ENCODE measurements around the gene MTSS2. TPM values are rescaled to one million over a fixed set of nuclear protein-coding genes. Genes with fewer than 3 reads are reported as not detected.

MTSS2 gene
- total RNA-seq, 1 experiment from 2014 or later, result 27.1 TPM

DNA sequence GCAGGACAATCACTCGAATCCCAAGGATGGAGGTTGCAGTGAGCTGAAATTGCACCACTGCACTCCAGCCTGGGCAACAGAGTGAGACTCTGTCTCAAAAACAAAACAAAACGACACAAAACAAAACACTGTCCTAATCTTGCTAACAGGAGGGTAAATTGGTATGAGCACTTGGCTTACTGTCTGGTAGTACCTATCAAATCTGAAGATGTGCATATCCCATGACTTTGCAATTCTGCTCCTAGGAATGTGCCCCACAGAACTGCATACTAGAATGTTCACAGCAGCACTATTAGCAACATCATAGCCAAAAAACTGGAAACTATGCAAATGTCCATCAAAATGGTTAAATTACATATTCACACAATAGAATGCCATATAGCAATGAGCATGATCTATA is 15.7 kb downstream of the MTSS2 start:
- H3K27ac Mint-ChIP-seq (ENCODE audit: unreplicated experiment), result no peak overlapping the region
- no TSS peak for BruUV-seq (replicated peaks)
- peaks cover 3% of the 10 kb centered on the region for H3K9me3 Mint-ChIP-seq (ENCODE audit: low read depth, unreplicated experiment)
- H3K36me3 Mint-ChIP-seq (ENCODE audit: insufficient read depth, unreplicated experiment), result peaks cover 27% of the 10 kb centered on the region
- CTCF ChIA-PET, result interaction anchor here (0.9 kb wide), 1 partner anchor 101 kb away, joined by 9 read pairs; no protein-coding TSS in a partner anchor
- no peak overlapping the region for H3K4me3 Mint-ChIP-seq (ENCODE audit: low read depth, unreplicated experiment)
- H3K27me3 Mint-ChIP-seq (ENCODE audit: unreplicated experiment), result no peaks in the 10 kb centered on the region
- no peak for DNase-seq
- intact Hi-C loops (cut with micrococcal nuclease; ENCODE audit: unreplicated experiment), result no loop called here
- TF ChIP-seq, protein P1, sequence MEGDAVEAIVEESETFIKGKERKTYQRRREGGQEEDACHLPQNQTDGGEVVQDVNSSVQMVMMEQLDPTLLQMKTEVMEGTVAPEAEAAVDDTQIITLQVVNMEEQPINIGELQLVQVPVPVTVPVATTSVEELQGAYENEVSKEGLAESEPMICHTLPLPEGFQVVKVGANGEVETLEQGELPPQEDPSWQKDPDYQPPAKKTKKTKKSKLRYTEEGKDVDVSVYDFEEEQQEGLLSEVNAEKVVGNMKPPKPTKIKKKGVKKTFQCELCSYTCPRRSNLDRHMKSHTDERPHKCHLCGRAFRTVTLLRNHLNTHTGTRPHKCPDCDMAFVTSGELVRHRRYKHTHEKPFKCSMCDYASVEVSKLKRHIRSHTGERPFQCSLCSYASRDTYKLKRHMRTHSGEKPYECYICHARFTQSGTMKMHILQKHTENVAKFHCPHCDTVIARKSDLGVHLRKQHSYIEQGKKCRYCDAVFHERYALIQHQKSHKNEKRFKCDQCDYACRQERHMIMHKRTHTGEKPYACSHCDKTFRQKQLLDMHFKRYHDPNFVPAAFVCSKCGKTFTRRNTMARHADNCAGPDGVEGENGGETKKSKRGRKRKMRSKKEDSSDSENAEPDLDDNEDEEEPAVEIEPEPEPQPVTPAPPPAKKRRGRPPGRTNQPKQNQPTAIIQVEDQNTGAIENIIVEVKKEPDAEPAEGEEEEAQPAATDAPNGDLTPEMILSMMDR (IDR thresholded peaks at IDR 0.05; ENCODE audit: unreplicated experiment), result no peak
- no peaks in the 10 kb centered on the region for H3K4me1 Mint-ChIP-seq (ENCODE audit: low read depth, unreplicated experiment)

DNA sequence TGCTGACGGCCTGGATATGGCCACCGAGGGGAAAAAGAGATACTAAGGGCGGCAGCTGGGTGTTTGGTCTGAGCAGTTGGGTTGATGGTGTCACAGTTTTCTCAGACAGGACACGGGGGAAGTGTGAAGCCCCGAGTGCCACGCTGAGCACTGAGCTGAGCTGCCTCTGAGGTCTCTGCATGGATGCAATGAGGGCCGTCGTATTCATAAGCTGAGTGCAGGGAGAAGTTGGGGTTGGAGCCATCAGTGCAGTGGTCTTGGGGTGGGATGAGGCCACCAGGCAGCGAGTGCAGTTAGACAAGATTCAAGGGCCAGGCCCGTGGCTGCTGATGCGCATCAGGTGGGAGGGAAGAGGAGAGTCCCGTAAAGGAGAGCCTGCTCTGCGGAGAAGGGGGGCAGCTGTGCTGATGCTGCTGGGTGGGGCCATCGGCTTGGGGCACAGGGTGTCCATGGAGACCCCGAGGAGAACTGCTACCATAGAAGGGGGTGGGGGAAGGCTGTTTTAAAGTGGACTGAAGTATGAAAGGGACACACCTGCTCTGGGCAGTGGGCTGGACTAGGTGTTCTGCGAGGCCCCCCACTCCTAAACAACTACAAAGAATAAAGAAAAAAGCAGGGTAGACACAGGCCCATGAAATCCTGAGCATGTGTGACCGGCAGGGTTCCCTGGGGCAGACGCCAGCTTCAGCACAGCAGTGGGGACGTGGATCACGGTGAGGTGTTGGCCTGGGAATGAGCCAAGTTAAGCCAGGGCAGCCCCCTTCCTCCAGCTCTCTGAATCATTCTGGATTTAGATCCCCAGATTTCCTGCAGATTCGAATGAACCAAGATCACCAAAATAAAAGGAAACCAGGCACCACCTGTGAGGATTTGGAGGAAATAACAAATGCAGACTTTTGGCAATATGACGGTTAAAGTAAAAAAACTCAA is 19.8 kb downstream of the MTSS2 start:
- DNase-seq, result no peak
- H3K4me1 Mint-ChIP-seq (ENCODE audit: low read depth, unreplicated experiment), result no peaks in the 10 kb centered on the region
- TF ChIP-seq, protein P1 (IDR thresholded peaks at IDR 0.05; ENCODE audit: unreplicated experiment), result no peak
- intact Hi-C loops (cut with micrococcal nuclease; ENCODE audit: unreplicated experiment), result no loop called here
- no peaks in the 10 kb centered on the region for H3K27me3 Mint-ChIP-seq (ENCODE audit: unreplicated experiment)
- peaks cover 23% of the 10 kb centered on the region for H3K36me3 Mint-ChIP-seq (ENCODE audit: insufficient read depth, unreplicated experiment)
- H3K4me3 Mint-ChIP-seq (ENCODE audit: low read depth, unreplicated experiment), result no peak overlapping the region
- no peak overlapping the region for H3K27ac Mint-ChIP-seq (ENCODE audit: unreplicated experiment)
- CTCF ChIA-PET, result interaction anchor here (1.0 kb wide), 1 partner anchor 105 kb away, joined by 3 read pairs; no protein-coding TSS in a partner anchor
- no TSS peak for BruUV-seq (replicated peaks)
- peaks cover 3% of the 10 kb centered on the region for H3K9me3 Mint-ChIP-seq (ENCODE audit: low read depth, unreplicated experiment)

- H3K9me3 Mint-ChIP-seq (ENCODE audit: low read depth, unreplicated experiment), result peaks cover 3% of the 10 kb centered on the region
- TF ChIP-seq, protein P1 (IDR thresholded peaks at IDR 0.05; ENCODE audit: unreplicated experiment), result no peak
- no peak overlapping the region for H3K4me3 Mint-ChIP-seq (ENCODE audit: low read depth, unreplicated experiment)
- H3K36me3 Mint-ChIP-seq (ENCODE audit: insufficient read depth, unreplicated experiment), result peaks cover 23% of the 10 kb centered on the region
- no peak overlapping the region for H3K27ac Mint-ChIP-seq (ENCODE audit: unreplicated experiment)
- no peaks in the 10 kb centered on the region for H3K27me3 Mint-ChIP-seq (ENCODE audit: unreplicated experiment)
- intact Hi-C loops (cut with micrococcal nuclease; ENCODE audit: unreplicated experiment), result no loop called here
- no peak for DNase-seq
- no TSS peak for BruUV-seq (replicated peaks)
- CTCF ChIA-PET, result interaction anchor here (1.0 kb wide), 1 partner anchor 106 kb away, joined by 3 read pairs; no protein-coding TSS in a partner anchor
- no peaks in the 10 kb centered on the region for H3K4me1 Mint-ChIP-seq (ENCODE audit: low read depth, unreplicated experiment)
Observed at GRCh38 chr16:70665113-70665694, 20.6 kb downstream of the MTSS2 start.

DNA sequence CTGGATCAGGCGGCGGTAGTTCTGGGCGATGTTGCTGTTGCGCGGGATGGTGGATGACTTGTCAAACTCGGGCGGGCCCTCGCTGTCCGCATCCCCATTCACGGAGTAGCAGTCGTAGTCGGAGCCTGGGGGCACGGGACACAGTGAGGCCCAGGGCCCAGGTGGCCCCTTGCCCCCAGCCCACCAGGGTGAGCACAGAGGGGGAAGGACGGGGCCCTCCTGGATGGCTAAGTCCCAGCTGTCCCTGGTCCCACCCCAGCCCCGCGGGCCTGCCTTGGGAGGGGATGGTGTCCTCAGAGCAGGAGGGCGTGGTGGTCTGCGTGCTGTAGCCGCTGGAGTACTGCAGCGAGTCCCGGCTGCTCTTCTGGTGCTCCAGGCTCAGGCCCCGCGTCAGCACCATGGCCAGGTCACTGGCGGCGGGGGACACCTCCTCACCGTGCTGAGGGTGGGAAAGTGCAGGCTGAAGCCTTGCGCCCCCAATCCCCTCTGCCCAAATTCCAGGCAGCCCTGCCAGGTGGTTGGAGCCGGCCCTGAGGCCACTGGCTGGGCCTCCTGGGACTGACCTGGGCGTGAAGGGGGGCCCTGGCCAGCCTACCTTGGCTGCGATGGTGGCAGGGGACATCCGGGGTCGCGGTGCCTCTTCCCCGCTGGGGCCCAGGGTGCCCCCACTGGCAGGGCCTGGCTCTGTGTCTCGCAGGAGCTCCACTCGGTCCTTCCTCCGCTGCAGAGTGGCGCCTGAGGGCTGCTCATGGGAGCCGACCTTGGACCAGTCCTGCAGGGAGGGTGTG is 21.3 kb downstream of the MTSS2 start:
- Mint-ChIP-seq H3K36me3 (ENCODE audit: insufficient read depth, unreplicated experiment) (peaks cover 23% of the 10 kb centered on the region), H3K9me3 (ENCODE audit: low read depth, unreplicated experiment) (peaks cover 3% of the 10 kb centered on the region), H3K27me3 (ENCODE audit: unreplicated experiment) (no peaks in the 10 kb centered on the region), H3K4me3 (ENCODE audit: low read depth, unreplicated experiment) (no peak overlapping the region), H3K4me1 (ENCODE audit: low read depth, unreplicated experiment) (no peaks in the 10 kb centered on the region), H3K27ac (ENCODE audit: unreplicated experiment) (no peak overlapping the region)
- CTCF ChIA-PET, result interaction anchor here (1.0 kb wide), 1 partner anchor 107 kb away, joined by 3 read pairs; no protein-coding TSS in a partner anchor
- intact Hi-C loops (cut with micrococcal nuclease; ENCODE audit: unreplicated experiment), result no loop called here
- TF ChIP-seq, protein P1 (IDR thresholded peaks at IDR 0.05; ENCODE audit: unreplicated experiment), result no peak
- no peak for DNase-seq
- no TSS peak for BruUV-seq (replicated peaks)
